ENCODE data around the gene GPER1.
A peak's percentile ranks its signal among the peaks of the same experiment; 100 is the strongest.
"Not testable (repeated sequence)": the region's sequence is repeated elsewhere in the genome, so short reads cannot be mapped to it uniquely, and the experiment has no call there.

The GPER1 gene

GRCh38 chr7:1116383-1117008 is 28.6 kb downstream of the GPER1 start:
- DNase-seq (ENCODE audit: low spot score), result not testable (repeated sequence)

GRCh38 chr7:1117321-1117928 is 29.5 kb downstream of the GPER1 start:
- DNase-seq (ENCODE audit: low spot score), result no peak

- no peak for DNase-seq (ENCODE audit: low spot score)
Measured at GRCh38 chr7:1119201-1119600, 31.3 kb downstream of the GPER1 start.

- no peak for DNase-seq (ENCODE audit: low spot score)
Measured at GRCh38 chr7:1120791-1121190, 32.9 kb downstream of the GPER1 start.

- DNase-seq (ENCODE audit: low spot score), result no peak
Measured at GRCh38 chr7:1121476-1121875, 33.6 kb downstream of the GPER1 start.

GRCh38 chr7:1121886-1122831 is 34.2 kb downstream of the GPER1 start:
- DNase-seq (ENCODE audit: low spot score), result no peak

- DNase-seq (ENCODE audit: low spot score), result no peak
Measured at GRCh38 chr7:1122832-1123501, 35.1 kb downstream of the GPER1 start.

- DNase-seq (ENCODE audit: low spot score), result peak; percentile 37
Measured at GRCh38 chr7:1123715-1124114, 35.8 kb downstream of the GPER1 start.

GRCh38 chr7:1124164-1124563 is 36.3 kb downstream of the GPER1 start:
- DNase-seq (ENCODE audit: low spot score), result no peak

GRCh38 chr7:1124816-1125602 is 37.1 kb downstream of the GPER1 start:
- no peak for DNase-seq (ENCODE audit: low spot score)

- no peak for DNase-seq (ENCODE audit: low spot score)
Measured at GRCh38 chr7:1125603-1125969, 37.7 kb downstream of the GPER1 start.

- DNase-seq (ENCODE audit: low spot score), result no peak
Measured at GRCh38 chr7:1127001-1127400, 39.1 kb downstream of the GPER1 start.

- no peak for DNase-seq (ENCODE audit: low spot score)
Measured at GRCh38 chr7:1129431-1129830, 41.5 kb downstream of the GPER1 start.

- no peak for DNase-seq (ENCODE audit: low spot score)
Measured at GRCh38 chr7:1130021-1130990, 42.4 kb downstream of the GPER1 start.

GRCh38 chr7:1131471-1132265 is 43.8 kb downstream of the GPER1 start:
- no peak for DNase-seq (ENCODE audit: low spot score)

- no peak for DNase-seq (ENCODE audit: low spot score)
Measured at GRCh38 chr7:1134951-1135350, 47.0 kb downstream of the GPER1 start.

GRCh38 chr7:1136841-1137516 is 49.1 kb downstream of the GPER1 start:
- DNase-seq (ENCODE audit: low spot score), result peak; percentile 60

- peak; percentile 25 for DNase-seq (ENCODE audit: low spot score)
Measured at GRCh38 chr7:1137517-1138167, 49.7 kb downstream of the GPER1 start.

All from SK-N-DZ (cell line).